GM12878 (cell line): ENCODE results near the gene KCNIP2. TPM values are rescaled to one million over a fixed set of nuclear protein-coding genes. Genes with fewer than 3 reads are reported as not detected.

ENCODE experiments used
- ATAC-seq: fragments of 200-7000 bp; cut with Tn5 transposase; 3 replicates; pipeline ENCODE4 v1.9.1; 2020; ENCODE audit warnings: mild to moderate bottlenecking, moderate library complexity
- BruUV-seq: library from RNA; stranded (reverse); fragments of 400-500 nt; replicated peaks from 2 replicates; lab custom pipeline; 2021; lab: Mats Ljungman, UMichigan
- CTCF ChIA-PET: fragments of 300-600 bp; sonication (Branson Sonifier 250); formaldehyde crosslinking; extraction: SDS; loops from one replicate; lab custom pipeline; 2021; ENCODE audit warnings: inconsistent platforms; lab: Yijun Ruan, JAX
- POLR2A ChIA-PET: fragments of 350-600 bp; formaldehyde crosslinking; extraction: SDS; loops from one replicate; lab custom pipeline; 2021; ENCODE audit warnings: inconsistent platforms; lab: Charles Lee
- RAD21 ChIA-PET: fragments of 300-600 bp; sonication (Branson Sonifier 250); formaldehyde crosslinking; loops from one replicate; lab custom pipeline; 2023; ENCODE audit warnings: antibody characterized with exemption; ENCODE audit not compliant: unreplicated experiment; lab: Charles Lee
- SMC1A ChIA-PET: fragments of 300-600 bp; sonication (Branson Sonifier 250); formaldehyde crosslinking; loops from one replicate; lab custom pipeline; 2023; ENCODE audit not compliant: unreplicated experiment, uncharacterized antibody; lab: Charles Lee
- DNase-seq: peaks from one replicate; pipeline ENCODE4 v3.0.0-alpha.2; 2011; ENCODE audit warnings: low read depth, low spot score
- FAIRE-seq: peaks from 3 replicates; lab custom pipeline; 2011; peaks lifted over from hg19 to GRCh38; lab: Jason Lieb, UNC
- H2AFZ ChIP-seq: 2 replicates; pipeline ENCODE4 v1.6.0; 2011; ENCODE audit warnings: low read depth, low read length, control low read depth; ENCODE audit not compliant: control insufficient read depth
- H3K27ac ChIP-seq: 2 replicates; pipeline ENCODE4 v1.5.1; 2011; ENCODE audit warnings: control low read depth; ENCODE audit not compliant: control insufficient read depth, insufficient read depth
- H3K27me3 ChIP-seq, 2 experiments: replicated peaks in 1 of 2; 2 replicates each; pipeline versions ENCODE4 v1.6.0 to v1.6.1; 2011; ENCODE audit warnings: low read length in 1 of 2; ENCODE audit not compliant: control insufficient read depth in 2 of 2, insufficient read depth in 2 of 2
- H3K36me3 ChIP-seq, 2 experiments: 2 replicates each; pipeline ENCODE4 v1.5.1; 2011; ENCODE audit warnings: low read length in 1 of 2; ENCODE audit not compliant: control insufficient read depth in 2 of 2, insufficient read depth in 2 of 2
- H3K4me1 ChIP-seq: 2 replicates; pipeline ENCODE4 v1.6.1; 2011; ENCODE audit warnings: mild to moderate bottlenecking, low read length, moderate library complexity, mixed read lengths; ENCODE audit not compliant: control insufficient read depth, insufficient read depth
- H3K4me2 ChIP-seq: 2 replicates; pipeline ENCODE4 v1.6.0; 2011; ENCODE audit warnings: control low read depth; ENCODE audit not compliant: control insufficient read depth, insufficient read depth
- H3K4me3 ChIP-seq: fragments of 200-600 bp; sonication (generic); 2 replicates; pipeline ENCODE4 v1.5.1; 2016
- H3K79me2 ChIP-seq: 2 replicates; pipeline ENCODE4 v1.6.0; 2011; ENCODE audit warnings: low read length; ENCODE audit not compliant: control insufficient read depth, insufficient read depth
- H3K9ac ChIP-seq: 2 replicates; pipeline ENCODE4 v1.8.0; 2011; ENCODE audit warnings: low read length, control low read depth, mixed read lengths; ENCODE audit not compliant: control insufficient read depth, insufficient read depth
- H3K9me3 ChIP-seq: replicated peaks from 3 replicates; pipeline ENCODE4 v1.5.1; 2011; ENCODE audit warnings: mild to moderate bottlenecking, low read length; ENCODE audit not compliant: control insufficient read depth, insufficient read depth
- H4K20me1 ChIP-seq: 2 replicates; pipeline ENCODE4 v1.6.0; 2011; ENCODE audit not compliant: control insufficient read depth, insufficient read depth
- ATF2 ChIP-seq: IDR thresholded peaks from 2 replicates; pipeline ENCODE4 v1.6.1; 2012; ENCODE audit warnings: low read length, inconsistent platforms
- CBX5 ChIP-seq: sonication (generic); IDR thresholded peaks from 2 replicates; pipeline ENCODE4 v1.6.1; 2016; ENCODE audit warnings: low read depth, moderate library complexity, mild to moderate bottlenecking, inconsistent platforms
- CHD2 ChIP-seq: IDR thresholded peaks from 2 replicates; pipeline ENCODE4 v1.6.1; 2011; ENCODE audit warnings: low read depth, low read length, improper control_type of control experiment, borderline replicate concordance
- E4F1 ChIP-seq: fragments of 450-650 bp; IDR thresholded peaks from 2 replicates; pipeline ENCODE4 v1.6.1; 2018; ENCODE audit warnings: borderline replicate concordance, mild to moderate bottlenecking; ENCODE audit not compliant: partially characterized antibody
- GATAD2B ChIP-seq: fragments of 450-650 bp; conservative IDR thresholded peaks from 2 replicates; pipeline ENCODE4 v1.6.1; 2017; ENCODE audit warnings: low read depth, mild to moderate bottlenecking, moderate library complexity
- IKZF2 ChIP-seq, 2 experiments: fragments of 450-650 bp; IDR thresholded peaks; 2 replicates each; pipeline ENCODE4 v1.6.1; 2017; ENCODE audit warnings: mild to moderate bottlenecking in 2 of 2, moderate library complexity in 2 of 2
- POLR2AphosphoS2 ChIP-seq: IDR thresholded peaks from 2 replicates; pipeline ENCODE4 v1.6.1; 2011; ENCODE audit warnings: low read depth, mild to moderate bottlenecking, low read length, improper control_type of control experiment, moderate library complexity
- RUNX3 ChIP-seq: IDR thresholded peaks from 2 replicates; pipeline ENCODE4 v1.6.1; 2012; ENCODE audit warnings: low read length, inconsistent platforms
- ZBTB33 ChIP-seq: fragments of 450-650 bp; IDR thresholded peaks from 2 replicates; pipeline ENCODE4 v1.6.1; 2017; ENCODE audit warnings: mild to moderate bottlenecking
- ZNF384 ChIP-seq: IDR thresholded peaks from 2 replicates; pipeline ENCODE4 v1.6.1; 2012; ENCODE audit warnings: low read depth, mild to moderate bottlenecking, low read length, improper control_type of control experiment, borderline replicate concordance
- WGBS: methylation state at CpG from one replicate; pipeline ENCODE4 v1.1.6; 2016; ENCODE audit warnings: low lambda C conversion rate; ENCODE audit not compliant: insufficient replicate concordance, insufficient coverage; ENCODE audit errors: missing lambda C conversion rate; 5-methylcytosine and 5-hydroxymethylcytosine counted together
- in situ Hi-C: fragments of 300-500 bp; cut with MboI; formaldehyde crosslinking; loops from 9 replicates; pipeline ENCODE4 v1.14.3; 2018; ENCODE audit warnings: mixed read lengths
- intact Hi-C: fragments of 100-400 bp; cut with micrococcal nuclease; formaldehyde crosslinking; loops from one replicate; pipeline ENCODE4 v1.14.2; 2022; ENCODE audit not compliant: unreplicated experiment
- polyA plus RNA-seq, 11 experiments: library from polyadenylated mRNA; depleted of rRNA in 4 of 11; unstranded in 6 of 11; stranded (reverse) in 5 of 11; fragments of >200 nt; fragmentation: Nextera tagmentation in 4 of 11; fragmentation: Illumina TruSeq in 1 of 11; extraction: Ambion mirVana in 4 of 11; extraction: Trizol in 1 of 11; gene quantifications; 1 replicate in 1 of 11; 2 replicates in 10 of 11; pipeline versions ENCODE4 v1.2.1 to v1.2.3, GENCODE V29; 2011 to 2016; ENCODE audit warnings: inconsistent platforms in 2 of 11, missing spikeins in 2 of 11, low read depth in 1 of 11
- total RNA-seq, 4 experiments: library from RNA; depleted of rRNA in 3 of 4; stranded (reverse); fragments of >200 nt in 3 of 4; fragmentation: Illumina TruSeq in 1 of 4; extraction: Trizol in 1 of 4; gene quantifications; 2 replicates each; pipeline versions ENCODE4 v1.2.1 to v1.2.3, GENCODE V29; 2013 to 2021

Gene KCNIP2
- total and polyA plus RNA-seq, 10 of the 15 experiments (the other 5 are each of a cell fraction or from before 2014, with no cell fraction given): 0.46 to 4.3 (median 1.7) TPM

GRCh38 chr10:101875068-101875688 lies 31.6 kb upstream of the KCNIP2 start:
- no peaks in the 10 kb centered on the region for H3K27me3 ChIP-seq
- intact Hi-C loops (no loop called here), in situ Hi-C loops (no loop called here)
- H4K20me1 ChIP-seq: no peaks in the 10 kb centered on the region
- ChIA-PET POLR2A (interaction anchor here (0.6 to 1.2 kb wide), 3 partner anchors 9 to 23 kb away, joined by 3 to 7 read pairs (median 5); no protein-coding TSS in a partner anchor), RAD21 (interaction anchor here (0.7 to 1.6 kb wide), 7 partner anchors 17 to 135 kb away, joined by 3 to 7 read pairs (median 4); partner anchors contain the start of gene KCNIP2), CTCF (interaction anchor here (1.5 to 17.9 kb wide), 4 partner anchors 14 to 198 kb away, joined by 4 to 398 read pairs (median 40); partner anchors contain the start of gene KCNIP2), SMC1A (interaction anchor here (0.8 to 3.1 kb wide), 8 partner anchors 9 to 135 kb away, joined by 3 to 14 read pairs (median 7); no protein-coding TSS in a partner anchor)
- peak; percentile 65 for TF ChIP-seq ZNF384
- TF ChIP-seq RUNX3: peak; percentile 81
- TF ChIP-seq GATAD2B: no peak
- DNase-seq: no peak
- no peaks in the 10 kb centered on the region for H3K9me3 ChIP-seq
- H2AFZ ChIP-seq: no peak overlapping the region
- no peaks in the 10 kb centered on the region for H3K79me2 ChIP-seq
- H3K4me2 ChIP-seq: peak overlapping the region; percentile 44
- H3K36me3 ChIP-seq: peaks cover 0 to 6% of the 10 kb centered on the region in 2 experiments; a peak in 3 of 4 replicates
- H3K4me3 ChIP-seq: no peak overlapping the region
- 33% methylated on average over 3 of the region's 3 CpGs for WGBS
- FAIRE-seq: peak; percentile 59
- peak overlapping the region; percentile 28; the same call in 1 of the 2 replicates for H3K27ac ChIP-seq
- BruUV-seq: no TSS peak
- ATAC-seq: peak; percentile 60
- H3K9ac ChIP-seq: no peak overlapping the region
- H3K4me1 ChIP-seq: peaks cover 9% of the 10 kb centered on the region

GRCh38 chr10:101874252-101874651 lies 30.7 kb upstream of the KCNIP2 start:
- Histone ChIP-seq H3K4me1 (peaks cover 9% of the 10 kb centered on the region), H3K36me3 (no peaks in the 10 kb centered on the region; a peak in 1 of 4 replicates), H3K4me2 (no peak overlapping the region), H3K9ac (no peak overlapping the region), H3K79me2 (no peaks in the 10 kb centered on the region), H3K27ac (no peak overlapping the region), H3K27me3 (no peaks in the 10 kb centered on the region), H2AFZ (no peak overlapping the region), H4K20me1 (no peaks in the 10 kb centered on the region), H3K4me3 (no peak overlapping the region), H3K9me3 (no peaks in the 10 kb centered on the region)
- RAD21 ChIA-PET: interaction anchor here (0.7 to 1.6 kb wide), 5 partner anchors 16 to 136 kb away, joined by 3 to 7 read pairs (median 4); partner anchors contain the start of gene KCNIP2
- SMC1A ChIA-PET: interaction anchor here (0.6 to 3.1 kb wide), 6 partner anchors 10 to 130 kb away, joined by 3 to 14 read pairs (median 4); no protein-coding TSS in a partner anchor
- no peak for ATAC-seq
- no peak for FAIRE-seq
- DNase-seq: no peak
- no TSS peak for BruUV-seq
- POLR2A ChIA-PET: no interaction called here
- CTCF ChIA-PET: interaction anchor here (0.7 to 17.9 kb wide), 5 partner anchors 15 to 199 kb away, joined by 3 to 398 read pairs (median 20); partner anchors contain the start of gene KCNIP2
- intact Hi-C loops: no loop called here
- in situ Hi-C loops: no loop called here
- no peak for TF ChIP-seq ATF2
- no peak for TF ChIP-seq POLR2AphosphoS2
- no peak for TF ChIP-seq IKZF2 (IDR thresholded peaks at IDR 0.05)
- TF ChIP-seq E4F1: no peak
- TF ChIP-seq CHD2: no peak
- TF ChIP-seq ZBTB33: no peak
- no peak for TF ChIP-seq CBX5
